ENCODE measurements around the gene MPND.
A peak's percentile ranks its signal among the peaks of the same experiment; 100 is the strongest.

MPND gene

DNA sequence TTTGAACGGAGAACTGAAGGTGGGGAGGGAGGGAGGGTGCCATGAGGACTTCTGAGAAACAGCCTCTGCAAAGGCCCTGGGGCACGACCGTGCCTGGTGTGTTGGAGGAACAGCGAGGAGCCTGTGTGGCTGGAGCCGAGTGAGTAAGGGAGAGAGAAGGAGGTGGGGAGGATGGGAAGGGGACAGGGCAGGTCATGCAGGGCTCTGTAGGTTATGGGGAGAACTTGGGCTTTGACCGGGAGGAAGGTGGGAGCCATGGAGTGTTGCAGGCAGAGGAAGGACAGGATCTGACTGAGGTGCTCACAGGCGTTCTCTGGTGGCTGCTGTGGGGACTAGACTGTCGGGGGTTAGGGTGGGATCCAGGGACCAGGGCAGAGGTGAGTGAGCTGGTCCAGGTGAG, 6.7 kb downstream of the MPND start:
- no peak for DNase-seq (ENCODE audit: low read depth)
- TF ChIP-seq, protein P1, sequence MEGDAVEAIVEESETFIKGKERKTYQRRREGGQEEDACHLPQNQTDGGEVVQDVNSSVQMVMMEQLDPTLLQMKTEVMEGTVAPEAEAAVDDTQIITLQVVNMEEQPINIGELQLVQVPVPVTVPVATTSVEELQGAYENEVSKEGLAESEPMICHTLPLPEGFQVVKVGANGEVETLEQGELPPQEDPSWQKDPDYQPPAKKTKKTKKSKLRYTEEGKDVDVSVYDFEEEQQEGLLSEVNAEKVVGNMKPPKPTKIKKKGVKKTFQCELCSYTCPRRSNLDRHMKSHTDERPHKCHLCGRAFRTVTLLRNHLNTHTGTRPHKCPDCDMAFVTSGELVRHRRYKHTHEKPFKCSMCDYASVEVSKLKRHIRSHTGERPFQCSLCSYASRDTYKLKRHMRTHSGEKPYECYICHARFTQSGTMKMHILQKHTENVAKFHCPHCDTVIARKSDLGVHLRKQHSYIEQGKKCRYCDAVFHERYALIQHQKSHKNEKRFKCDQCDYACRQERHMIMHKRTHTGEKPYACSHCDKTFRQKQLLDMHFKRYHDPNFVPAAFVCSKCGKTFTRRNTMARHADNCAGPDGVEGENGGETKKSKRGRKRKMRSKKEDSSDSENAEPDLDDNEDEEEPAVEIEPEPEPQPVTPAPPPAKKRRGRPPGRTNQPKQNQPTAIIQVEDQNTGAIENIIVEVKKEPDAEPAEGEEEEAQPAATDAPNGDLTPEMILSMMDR (IDR thresholded peaks at IDR 0.05; ENCODE audit: insufficient read depth, low read depth, low read length, missing control alignments) = no peak

DNA sequence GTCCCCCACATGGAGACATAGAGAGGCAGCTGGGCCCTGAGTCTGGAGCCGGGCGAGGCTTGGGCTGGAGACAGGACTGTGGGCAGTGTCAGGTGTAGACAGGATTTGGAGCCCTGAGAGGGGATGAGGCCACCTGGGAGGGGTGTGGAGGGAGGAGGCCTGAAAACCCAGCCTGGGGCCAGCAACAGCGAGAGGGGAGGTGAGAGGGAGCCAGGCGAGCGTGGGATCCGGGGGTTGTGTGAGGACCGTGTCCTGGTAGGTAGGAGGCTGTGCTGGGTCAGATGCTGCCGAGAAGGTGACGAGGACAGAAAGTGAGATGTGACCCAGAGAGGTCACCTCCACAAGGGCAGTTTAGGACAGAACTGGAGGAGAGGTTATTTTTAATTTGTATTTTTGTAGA, 7.4 kb downstream of the MPND start:
- H3K4me3 ChIP-seq (ENCODE audit: low read depth, low read length) = no peak overlapping the region
- DNase-seq (ENCODE audit: low read depth) = no peak
- TF ChIP-seq, protein P1 (IDR thresholded peaks at IDR 0.05; ENCODE audit: insufficient read depth, low read depth, low read length, missing control alignments) = no peak

More for the DNA sequence above, 6.7 kb downstream of the MPND start:
- no peak overlapping the region for H3K4me3 ChIP-seq (ENCODE audit: low read depth, low read length)

DNA sequence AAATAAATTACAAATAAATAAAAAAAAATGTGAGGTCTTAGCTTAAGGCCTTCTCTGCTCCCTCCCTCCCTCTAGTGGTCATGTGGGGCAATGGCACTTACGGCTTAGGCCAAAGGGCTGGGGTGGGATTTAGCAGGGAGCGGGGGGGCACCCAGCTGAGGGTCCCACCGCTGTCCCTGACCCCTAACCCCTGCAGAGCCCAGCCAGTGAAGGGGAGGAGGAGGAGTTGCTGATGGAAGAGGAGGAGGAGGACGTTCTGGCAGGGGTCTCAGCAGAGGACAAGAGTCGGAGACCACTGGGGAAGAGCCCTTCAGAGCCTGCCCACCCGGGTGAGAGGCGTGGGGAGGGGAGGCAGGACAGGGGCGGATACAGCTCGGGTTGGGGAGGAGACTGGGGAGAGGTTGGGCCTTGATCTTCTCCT, 9.3 kb downstream of the MPND start:
- TF ChIP-seq, protein P1 (IDR thresholded peaks at IDR 0.05; ENCODE audit: insufficient read depth, low read depth, low read length, missing control alignments) = peak; percentile 85
- DNase-seq (ENCODE audit: low read depth) = peak; percentile 76
- H3K4me3 ChIP-seq (ENCODE audit: low read depth, low read length) = no peak overlapping the region

DNA sequence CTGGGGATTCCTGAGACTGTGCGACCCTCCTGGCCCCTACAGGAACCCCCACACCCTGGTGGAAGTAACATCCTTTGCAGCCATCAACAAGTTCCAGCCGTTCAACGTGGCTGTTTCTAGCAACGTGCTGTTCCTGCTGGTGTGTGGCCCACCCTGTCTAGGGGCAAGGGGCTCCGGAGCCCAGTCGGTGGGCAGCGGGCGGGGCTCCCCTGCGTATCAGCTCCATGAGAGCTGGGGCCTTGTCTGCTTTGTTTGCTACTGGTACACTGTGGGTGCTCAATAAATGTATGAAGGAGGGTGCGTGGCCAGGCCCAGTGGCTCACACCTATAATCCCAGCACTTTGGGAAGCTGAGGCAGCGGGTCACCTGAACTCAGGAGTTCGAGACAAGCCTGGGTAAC, 10.9 kb downstream of the MPND start:
- no peak overlapping the region for H3K4me3 ChIP-seq (ENCODE audit: low read depth, low read length)
- DNase-seq (ENCODE audit: low read depth) = no peak
- TF ChIP-seq, protein P1 (IDR thresholded peaks at IDR 0.05; ENCODE audit: insufficient read depth, low read depth, low read length, missing control alignments) = no peak

DNA sequence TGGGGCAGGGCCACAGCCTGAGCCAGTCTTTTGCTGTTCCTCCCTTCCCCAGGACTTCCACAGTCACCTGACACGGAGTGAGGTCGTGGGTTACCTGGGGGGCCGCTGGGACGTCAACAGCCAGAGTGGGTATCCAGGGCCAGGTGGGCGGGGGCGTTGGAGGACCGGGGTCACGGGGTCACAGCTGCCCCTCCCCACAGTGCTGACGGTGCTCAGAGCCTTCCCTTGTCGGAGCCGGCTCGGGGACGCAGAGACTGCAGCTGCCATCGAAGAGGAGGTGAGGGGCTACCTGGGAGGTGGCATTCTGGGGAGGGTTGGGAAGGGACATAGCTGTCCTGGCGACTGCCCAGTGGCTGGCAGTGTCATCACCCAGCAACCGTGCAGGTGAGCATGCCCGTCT, 11.5 kb downstream of the MPND start:
- no peak for DNase-seq (ENCODE audit: low read depth)
- H3K4me3 ChIP-seq (ENCODE audit: low read depth, low read length) = no peak overlapping the region
- TF ChIP-seq, protein P1 (IDR thresholded peaks at IDR 0.05; ENCODE audit: insufficient read depth, low read depth, low read length, missing control alignments) = no peak

DNA sequence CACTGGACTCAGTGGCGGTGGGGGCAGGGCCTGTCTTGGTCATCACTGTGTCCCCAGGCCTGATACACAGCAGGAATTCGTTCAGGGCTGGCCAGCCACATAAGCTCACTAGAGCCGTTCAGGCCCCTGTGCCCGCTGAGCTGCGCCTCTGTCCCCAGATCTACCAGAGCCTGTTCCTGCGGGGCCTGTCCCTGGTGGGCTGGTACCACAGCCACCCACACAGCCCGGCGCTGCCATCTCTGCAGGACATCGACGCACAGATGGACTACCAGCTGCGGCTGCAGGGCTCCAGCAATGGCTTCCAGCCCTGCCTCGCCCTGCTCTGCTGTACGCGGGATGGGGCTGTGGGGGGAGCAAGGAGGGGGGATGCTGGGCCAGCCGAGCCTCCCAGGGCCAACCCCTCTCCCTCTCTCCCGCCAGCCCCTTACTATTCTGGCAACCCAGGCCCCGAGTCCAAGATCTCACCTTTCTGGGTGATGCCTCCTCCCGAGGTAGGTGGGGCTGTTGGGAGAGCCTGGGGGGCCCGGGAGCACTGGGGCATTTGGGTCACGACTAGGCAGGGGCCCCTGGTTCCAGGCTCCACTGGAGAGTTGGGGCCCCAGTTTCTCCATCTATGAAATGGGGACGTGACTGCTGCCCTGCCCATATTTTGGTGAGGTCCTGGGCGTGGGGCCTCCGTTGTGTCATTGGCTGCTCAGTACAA, 13.9 kb downstream of the MPND start:
- no peak for DNase-seq (ENCODE audit: low read depth)
- TF ChIP-seq, protein P1 (IDR thresholded peaks at IDR 0.05; ENCODE audit: insufficient read depth, low read depth, low read length, missing control alignments) = no peak
- H3K4me3 ChIP-seq (ENCODE audit: low read depth, low read length) = no peak overlapping the region

DNA sequence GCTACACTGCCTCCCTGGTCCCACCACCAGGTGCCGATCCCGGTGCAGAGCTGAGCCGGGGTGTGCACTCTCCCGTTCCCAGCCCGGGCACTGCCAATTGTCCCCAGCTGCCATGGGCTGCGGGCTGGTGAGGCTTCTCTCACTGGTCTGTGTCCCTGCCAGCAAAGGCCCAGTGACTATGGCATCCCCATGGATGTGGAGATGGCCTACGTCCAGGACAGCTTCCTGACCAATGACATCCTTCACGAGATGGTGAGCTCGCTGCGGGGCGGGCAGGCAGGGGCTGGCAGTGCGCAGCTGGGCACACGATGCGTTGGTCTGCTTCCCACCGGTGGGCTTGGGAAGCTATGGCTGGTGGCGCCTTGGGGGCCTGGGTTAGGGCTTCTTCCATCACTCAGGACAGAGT, 14.6 kb downstream of the MPND start:
- no peak for DNase-seq (ENCODE audit: low read depth)
- TF ChIP-seq, protein P1 (IDR thresholded peaks at IDR 0.05; ENCODE audit: insufficient read depth, low read depth, low read length, missing control alignments) = no peak
- no peak overlapping the region for H3K4me3 ChIP-seq (ENCODE audit: low read depth, low read length)
